Lower lobe of right lung (tissue), 2 donors: ENCODE results near the gene RALGPS1. TPM values are rescaled to one million over a fixed set of nuclear protein-coding genes. Genes with fewer than 3 reads are reported as not detected.
"Not testable (repeated sequence)": the region's sequence is repeated elsewhere in the genome, so short reads cannot be mapped to it uniquely, and the experiment has no call there.

Source experiments
- ATAC-seq, 2 donors: fragments of 200-7000 bp; cut with Tn5 transposase; one replicate each; pipeline ENCODE4 v1.9.1; 2020 to 2022; ENCODE audit warnings: mild to moderate bottlenecking in 2 of 2, moderate library complexity in 2 of 2
- DNase-seq: peaks from one replicate; pipeline ENCODE4 v3.0.0-alpha.2; 2020
- H3K27ac ChIP-seq: fragments of 200-600 bp; one replicate; pipeline ENCODE4 v1.8.0; 2022
- H3K27me3 ChIP-seq: fragments of 200-600 bp; one replicate; pipeline ENCODE4 v1.8.0; 2022; ENCODE audit warnings: low read depth
- H3K36me3 ChIP-seq: fragments of 200-600 bp; one replicate; pipeline ENCODE4 v1.8.0; 2022; ENCODE audit warnings: mild to moderate bottlenecking
- H3K4me1 ChIP-seq: fragments of 200-600 bp; one replicate; pipeline ENCODE4 v1.8.0; 2022
- H3K4me3 ChIP-seq: fragments of 200-600 bp; one replicate; pipeline ENCODE4 v1.8.0; 2022; ENCODE audit warnings: mild to moderate bottlenecking
- H3K9me3 ChIP-seq: fragments of 200-600 bp; one replicate; pipeline ENCODE4 v1.8.0; 2022
- intact Hi-C: fragments of 100-400 bp; cut with DNase I; formaldehyde crosslinking; loops from one replicate; pipeline ENCODE4 v1.11.0; 2022
- total RNA-seq: library from RNA; stranded (reverse); fragmentation: NEBNext Ultra II Directional; extraction: Animal tissue kit (Norgen Biotek cat#: 25700); gene quantifications from one replicate; pipeline ENCODE4 v1.2.1, GENCODE V29; 2021
- TF ChIP-seq, protein P1 (sequence below): fragments of 200-600 bp; IDR thresholded peaks from one replicate; pipeline ENCODE4 v1.8.0; 2022; ENCODE audit warnings: antibody characterized with exemption, mild to moderate bottlenecking
- donor health status: DM: no; HTN: yes; CAD: no; lungs with severe emphysema.

Gene RALGPS1
- total RNA-seq, 1 donor from 2014 or later = 17.6 TPM

DNA sequence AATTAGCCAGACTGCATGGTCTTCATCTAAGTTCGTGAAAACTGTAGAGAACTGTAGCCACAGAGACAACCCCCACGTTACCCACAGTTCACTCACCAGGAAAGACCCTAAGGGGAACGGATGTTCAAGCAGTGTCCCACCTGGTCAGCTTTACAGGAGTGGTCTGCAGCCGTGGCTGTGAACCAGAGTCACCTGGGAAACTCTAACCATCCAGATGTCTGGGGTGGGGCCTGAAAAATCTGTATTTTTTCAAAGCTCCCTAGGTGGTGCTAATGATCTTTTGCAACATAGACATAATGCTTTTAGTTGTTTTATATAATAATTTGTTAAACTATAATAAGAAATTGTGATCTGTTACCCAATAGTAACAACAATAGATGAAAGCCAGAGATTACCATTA lies 255.5 kb downstream of the RALGPS1 start:
- Histone ChIP-seq H3K4me3 (no peak overlapping the region), H3K4me1 (no peaks in the 10 kb centered on the region), H3K27me3 (no peaks in the 10 kb centered on the region), H3K9me3 (no peaks in the 10 kb centered on the region), H3K36me3 (peaks cover 7% of the 10 kb centered on the region), H3K27ac (no peak overlapping the region)
- TF ChIP-seq, protein P1, sequence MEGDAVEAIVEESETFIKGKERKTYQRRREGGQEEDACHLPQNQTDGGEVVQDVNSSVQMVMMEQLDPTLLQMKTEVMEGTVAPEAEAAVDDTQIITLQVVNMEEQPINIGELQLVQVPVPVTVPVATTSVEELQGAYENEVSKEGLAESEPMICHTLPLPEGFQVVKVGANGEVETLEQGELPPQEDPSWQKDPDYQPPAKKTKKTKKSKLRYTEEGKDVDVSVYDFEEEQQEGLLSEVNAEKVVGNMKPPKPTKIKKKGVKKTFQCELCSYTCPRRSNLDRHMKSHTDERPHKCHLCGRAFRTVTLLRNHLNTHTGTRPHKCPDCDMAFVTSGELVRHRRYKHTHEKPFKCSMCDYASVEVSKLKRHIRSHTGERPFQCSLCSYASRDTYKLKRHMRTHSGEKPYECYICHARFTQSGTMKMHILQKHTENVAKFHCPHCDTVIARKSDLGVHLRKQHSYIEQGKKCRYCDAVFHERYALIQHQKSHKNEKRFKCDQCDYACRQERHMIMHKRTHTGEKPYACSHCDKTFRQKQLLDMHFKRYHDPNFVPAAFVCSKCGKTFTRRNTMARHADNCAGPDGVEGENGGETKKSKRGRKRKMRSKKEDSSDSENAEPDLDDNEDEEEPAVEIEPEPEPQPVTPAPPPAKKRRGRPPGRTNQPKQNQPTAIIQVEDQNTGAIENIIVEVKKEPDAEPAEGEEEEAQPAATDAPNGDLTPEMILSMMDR = no peak
- DNase-seq (no peak), ATAC-seq (no peak)
- intact Hi-C loops = no loop called here

GRCh38 chr9:127170652-127171051 lies 256.1 kb downstream of the RALGPS1 start:
- no peak overlapping the region for H3K4me3 ChIP-seq
- intact Hi-C loops = no loop called here
- H3K36me3 ChIP-seq = peaks cover 7% of the 10 kb centered on the region
- no peak for DNase-seq
- no peak overlapping the region for H3K27ac ChIP-seq
- no peaks in the 10 kb centered on the region for H3K27me3 ChIP-seq
- no peaks in the 10 kb centered on the region for H3K9me3 ChIP-seq
- ATAC-seq = no peak
- no peaks in the 10 kb centered on the region for H3K4me1 ChIP-seq
- TF ChIP-seq, protein P1 = no peak

GRCh38 chr9:127171348-127171747 lies 256.8 kb downstream of the RALGPS1 start:
- H3K9me3 ChIP-seq, H3K36me3 ChIP-seq, H3K4me1 ChIP-seq, H3K27ac ChIP-seq, H3K4me3 ChIP-seq, ATAC-seq, intact Hi-C loops, H3K27me3 ChIP-seq, DNase-seq: not testable (repeated sequence)

DNA sequence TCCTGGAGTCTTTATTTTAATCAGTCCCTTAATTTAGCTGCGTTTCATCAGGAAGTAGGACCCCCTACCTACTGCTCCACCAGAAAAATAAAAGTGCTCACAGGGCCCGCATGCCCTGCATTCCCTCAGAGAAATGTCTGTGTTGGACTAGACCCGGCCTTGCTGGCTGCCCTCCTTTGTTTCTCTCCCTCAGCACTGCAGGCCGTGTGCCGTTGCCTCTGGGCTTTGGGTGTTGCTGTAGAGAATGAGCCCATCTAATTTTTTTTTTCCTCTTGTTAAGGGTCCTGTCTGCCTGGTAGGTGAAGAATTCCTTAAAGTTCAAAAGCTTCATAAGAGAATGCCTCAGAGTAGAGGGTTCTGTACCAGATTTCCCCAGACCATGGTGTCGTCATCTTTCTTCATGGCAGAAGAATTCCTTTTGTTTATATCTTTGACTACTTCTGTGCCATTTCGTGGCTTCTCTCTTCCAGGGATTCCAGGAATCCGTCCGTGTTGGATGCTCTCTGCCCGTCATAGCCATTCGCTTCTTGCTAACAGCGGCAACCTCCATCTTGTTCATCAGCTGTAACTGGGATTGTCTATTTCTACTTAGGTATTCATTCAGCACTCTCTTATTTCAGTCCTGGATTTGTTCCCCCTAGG lies 257.6 kb downstream of the RALGPS1 start:
- DNase-seq = no peak
- Histone ChIP-seq H3K27ac (no peak overlapping the region), H3K4me3 (no peak overlapping the region), H3K36me3 (peaks cover 7% of the 10 kb centered on the region), H3K9me3 (no peaks in the 10 kb centered on the region), H3K27me3 (no peaks in the 10 kb centered on the region), H3K4me1 (no peaks in the 10 kb centered on the region)
- TF ChIP-seq, protein P1 = no peak
- no peak for ATAC-seq
- intact Hi-C loops = no loop called here

DNA sequence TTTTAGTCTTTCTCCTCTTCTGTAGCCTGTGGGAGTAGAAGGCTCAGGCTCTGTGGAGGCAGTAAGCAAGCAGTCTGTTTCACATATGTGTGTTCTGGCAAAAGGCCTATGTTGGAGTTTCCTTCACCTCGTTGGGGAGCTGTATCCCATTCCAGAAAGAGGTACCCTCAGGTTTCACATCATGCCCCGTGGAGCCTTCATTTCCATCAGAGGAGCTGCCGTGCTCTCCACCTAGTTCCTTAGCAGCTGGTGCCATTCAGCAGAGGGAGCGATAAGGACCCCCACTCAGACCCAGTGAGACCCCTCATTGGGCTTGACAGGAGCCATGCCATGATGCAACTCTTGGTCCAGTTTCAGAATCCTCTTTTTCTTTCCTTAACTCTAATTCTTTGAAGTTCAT lies 258.5 kb downstream of the RALGPS1 start:
- Histone ChIP-seq H3K4me1 (no peaks in the 10 kb centered on the region), H3K27me3 (no peaks in the 10 kb centered on the region), H3K36me3 (peaks cover 1% of the 10 kb centered on the region), H3K4me3 (no peak overlapping the region), H3K27ac (no peak overlapping the region), H3K9me3 (no peaks in the 10 kb centered on the region)
- TF ChIP-seq, protein P1 = no peak
- no peak for ATAC-seq
- intact Hi-C loops = no loop called here
- DNase-seq = no peak

DNA sequence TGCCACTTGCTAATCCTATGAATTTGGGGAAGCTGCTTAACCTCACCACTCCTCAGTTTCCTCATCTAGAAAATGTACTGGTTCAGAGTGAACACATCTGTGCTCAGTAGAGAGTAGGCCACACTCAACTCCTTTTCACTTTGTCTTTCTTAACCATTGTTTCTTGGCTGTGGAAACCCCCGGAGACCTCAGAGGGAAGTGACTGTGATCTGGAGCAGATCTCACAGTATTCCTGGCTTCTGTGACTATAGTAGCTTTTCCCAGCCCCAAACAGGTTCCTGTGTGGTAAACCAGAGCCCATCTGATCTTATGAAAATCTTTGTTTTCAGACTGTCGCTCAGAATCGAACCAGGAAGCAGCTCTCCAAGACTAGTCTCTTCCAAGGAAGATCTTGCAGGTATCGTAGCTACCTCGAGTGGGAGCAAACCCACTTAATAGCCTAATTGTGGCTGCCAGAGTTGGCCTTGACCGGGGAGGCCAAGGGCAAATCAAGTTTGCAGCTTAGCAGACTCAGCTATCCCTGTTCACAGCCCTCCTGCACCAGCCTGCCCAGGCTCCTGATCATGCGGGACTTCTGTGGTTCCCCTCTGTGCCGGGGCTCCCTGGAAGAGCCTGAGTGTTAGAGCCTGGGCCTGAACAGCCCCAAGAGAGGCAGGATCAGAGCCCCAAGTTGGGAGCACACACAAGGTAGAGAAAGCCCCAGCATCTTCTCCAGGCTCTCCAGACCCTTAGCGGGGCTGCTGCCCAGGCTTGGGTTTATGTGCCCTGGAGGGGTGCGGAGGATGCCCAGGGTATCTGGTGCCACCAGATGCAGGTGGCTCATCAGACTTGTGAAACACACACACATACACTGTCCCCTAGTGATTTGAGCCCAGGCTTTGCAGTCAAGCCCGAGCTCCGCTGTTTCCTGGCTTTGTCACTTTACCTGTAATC lies 260.1 kb downstream of the RALGPS1 start:
- intact Hi-C loops = no loop called here
- no peaks in the 10 kb centered on the region for H3K27me3 ChIP-seq
- DNase-seq = no peak
- H3K36me3 ChIP-seq = no peaks in the 10 kb centered on the region
- no peak for ATAC-seq
- no peaks in the 10 kb centered on the region for H3K4me1 ChIP-seq
- no peaks in the 10 kb centered on the region for H3K9me3 ChIP-seq
- TF ChIP-seq, protein P1 = no peak
- no peak overlapping the region for H3K27ac ChIP-seq
- H3K4me3 ChIP-seq = no peak overlapping the region
